ENCODE measurements around the gene RD3L.
A peak's percentile ranks its signal among the peaks of the same experiment; 100 is the strongest.

Gene RD3L

GRCh38 chr14:103910262-103910935 is 31.9 kb downstream of the RD3L start:
- no peak overlapping the region for H3K27ac Mint-ChIP-seq
- H3K4me1 Mint-ChIP-seq: peaks cover 6% of the 10 kb centered on the region
- no peaks in the 10 kb centered on the region for H3K27me3 Mint-ChIP-seq
- peaks cover 35% of the 10 kb centered on the region for H3K36me3 Mint-ChIP-seq
- H3K4me3 Mint-ChIP-seq: no peak overlapping the region
- ATAC-seq: peak; percentile 74
- H3K9me3 Mint-ChIP-seq: no peaks in the 10 kb centered on the region

DNA sequence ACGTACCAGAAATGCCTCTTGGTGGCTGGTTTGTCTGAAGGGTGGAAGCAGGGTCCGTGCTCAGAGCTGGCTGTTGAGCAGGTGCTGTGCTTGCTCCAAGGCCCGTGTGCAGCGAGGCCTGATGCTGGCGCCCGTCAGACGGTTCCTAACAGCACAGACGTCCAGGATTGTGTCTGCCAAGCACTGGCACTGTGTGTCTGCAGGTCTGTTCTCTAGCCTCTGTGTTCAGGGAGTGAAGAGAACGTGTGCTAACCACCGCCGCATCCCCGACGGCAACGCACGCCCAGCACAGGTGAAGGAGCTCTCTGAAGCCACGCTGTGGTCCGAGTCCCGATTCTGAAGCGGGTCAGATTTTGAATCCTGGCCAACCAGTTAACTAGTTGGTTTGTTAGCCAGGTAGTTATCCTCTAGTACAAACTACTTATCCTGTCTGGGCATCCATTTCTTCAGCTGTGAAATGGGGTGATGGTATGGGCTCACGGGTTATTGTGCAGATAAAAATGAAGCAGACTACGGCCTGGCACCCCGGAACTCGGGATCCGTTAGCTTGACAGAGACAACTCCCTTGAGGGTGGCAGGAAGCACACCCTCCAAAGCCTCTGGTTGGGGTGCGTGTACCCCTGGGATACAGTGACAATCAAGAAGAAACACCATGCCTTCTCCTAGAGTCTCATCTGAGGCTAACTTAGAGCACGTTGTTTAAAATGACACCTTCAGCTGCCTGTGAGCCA is 32.6 kb downstream of the RD3L start:
- H3K27me3 Mint-ChIP-seq: peaks cover under 1% of the 10 kb centered on the region
- H3K27ac Mint-ChIP-seq: no peak overlapping the region
- peaks cover 6% of the 10 kb centered on the region for H3K4me1 Mint-ChIP-seq
- peaks cover 31% of the 10 kb centered on the region for H3K36me3 Mint-ChIP-seq
- no peaks in the 10 kb centered on the region for H3K9me3 Mint-ChIP-seq
- H3K4me3 Mint-ChIP-seq: no peak overlapping the region
- no peak for ATAC-seq

- Mint-ChIP-seq H3K27ac (no peak overlapping the region), H3K9me3 (no peaks in the 10 kb centered on the region), H3K4me3 (no peak overlapping the region), H3K27me3 (peaks cover 12% of the 10 kb centered on the region), H3K4me1 (peaks cover 6% of the 10 kb centered on the region), H3K36me3 (peaks cover 20% of the 10 kb centered on the region)
- no peak for ATAC-seq
Measured at GRCh38 chr14:103908580-103908979, 33.7 kb downstream of the RD3L start.

DNA sequence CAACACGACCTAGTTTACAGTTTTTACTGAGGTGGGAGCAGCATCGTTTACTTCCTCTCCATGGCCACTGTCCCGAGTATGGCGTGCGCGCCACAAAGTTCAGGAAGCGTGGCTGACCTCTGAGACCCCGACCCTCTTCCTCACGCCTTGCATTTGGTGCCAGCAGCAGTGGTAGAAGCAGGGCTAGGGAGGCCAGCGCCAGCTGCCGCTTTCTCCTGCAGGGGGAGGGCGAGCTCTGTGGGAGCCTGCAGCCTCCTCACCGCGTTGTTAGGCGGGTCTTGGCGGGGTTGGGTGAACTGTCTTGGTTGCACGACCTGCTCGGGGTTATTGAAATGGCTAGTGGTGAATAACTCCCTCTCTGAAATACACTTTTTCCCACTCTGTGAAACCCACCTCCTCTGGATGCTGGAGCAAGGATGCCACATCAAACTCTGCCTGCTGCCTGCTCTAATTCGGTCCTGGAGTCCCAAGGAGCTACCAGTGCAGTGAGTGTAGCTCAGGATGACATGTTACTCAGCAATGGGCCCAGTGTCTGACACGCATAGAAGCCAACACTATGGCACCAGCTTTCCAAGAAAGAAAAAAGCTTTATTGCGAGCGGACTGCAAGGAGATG is 36.4 kb downstream of the RD3L start:
- H3K27ac Mint-ChIP-seq: no peak overlapping the region
- ATAC-seq: no peak
- peaks cover 12% of the 10 kb centered on the region for H3K27me3 Mint-ChIP-seq
- peaks cover 17% of the 10 kb centered on the region for H3K36me3 Mint-ChIP-seq
- no peaks in the 10 kb centered on the region for H3K9me3 Mint-ChIP-seq
- H3K4me1 Mint-ChIP-seq: peaks cover 9% of the 10 kb centered on the region
- H3K4me3 Mint-ChIP-seq: no peak overlapping the region

GRCh38 chr14:103904493-103905107 is 37.7 kb downstream of the RD3L start:
- peaks cover 12% of the 10 kb centered on the region for H3K27me3 Mint-ChIP-seq
- peaks cover 17% of the 10 kb centered on the region for H3K36me3 Mint-ChIP-seq
- H3K4me3 Mint-ChIP-seq: no peak overlapping the region
- no peak overlapping the region for H3K27ac Mint-ChIP-seq
- peaks cover 6% of the 10 kb centered on the region for H3K4me1 Mint-ChIP-seq
- no peak for ATAC-seq
- no peaks in the 10 kb centered on the region for H3K9me3 Mint-ChIP-seq

DNA sequence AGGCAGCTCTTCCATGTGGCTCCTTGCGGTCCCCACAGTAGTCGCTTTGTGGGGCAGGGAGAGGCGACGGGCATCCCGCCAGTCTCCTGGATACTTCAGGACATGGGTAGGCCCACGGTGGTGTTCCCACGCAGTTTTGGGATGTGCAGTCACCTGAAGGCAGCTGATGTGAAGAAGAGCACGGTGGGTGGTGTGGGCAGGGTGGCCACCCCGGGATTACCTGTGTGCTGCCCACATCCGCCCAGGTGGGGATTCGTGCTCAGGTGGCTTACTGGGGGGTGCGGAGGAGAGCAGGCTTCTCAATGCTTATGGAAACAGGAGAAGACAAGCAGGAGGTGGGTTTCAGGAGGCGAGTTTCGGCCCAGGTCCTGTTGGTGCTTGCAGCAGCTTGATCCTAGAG is 42.5 kb downstream of the RD3L start:
- peaks cover 6% of the 10 kb centered on the region for H3K4me1 Mint-ChIP-seq
- ATAC-seq: no peak
- no peak overlapping the region for H3K27ac Mint-ChIP-seq
- H3K9me3 Mint-ChIP-seq: peaks cover 4% of the 10 kb centered on the region
- peaks cover 29% of the 10 kb centered on the region for H3K27me3 Mint-ChIP-seq
- no peaks in the 10 kb centered on the region for H3K36me3 Mint-ChIP-seq
- H3K4me3 Mint-ChIP-seq: no peak overlapping the region

GRCh38 chr14:103899316-103899715 is 43.0 kb downstream of the RD3L start:
- Mint-ChIP-seq H3K27me3 (peaks cover 25% of the 10 kb centered on the region), H3K9me3 (peaks cover 4% of the 10 kb centered on the region), H3K4me3 (no peak overlapping the region), H3K27ac (no peak overlapping the region), H3K36me3 (no peaks in the 10 kb centered on the region), H3K4me1 (peaks cover 6% of the 10 kb centered on the region)
- ATAC-seq: no peak

- Mint-ChIP-seq H3K9me3 (peaks cover 4% of the 10 kb centered on the region), H3K4me3 (no peak overlapping the region), H3K27me3 (peaks cover 19% of the 10 kb centered on the region), H3K36me3 (no peaks in the 10 kb centered on the region), H3K4me1 (peaks cover 6% of the 10 kb centered on the region), H3K27ac (no peak overlapping the region)
- ATAC-seq: no peak
Measured at GRCh38 chr14:103898711-103899110, 43.6 kb downstream of the RD3L start.

- Mint-ChIP-seq H3K36me3 (no peaks in the 10 kb centered on the region), H3K27me3 (peaks cover 17% of the 10 kb centered on the region), H3K27ac (no peak overlapping the region), H3K4me3 (no peak overlapping the region), H3K4me1 (peaks cover 6% of the 10 kb centered on the region), H3K9me3 (peaks cover 4% of the 10 kb centered on the region)
- ATAC-seq: no peak
Measured at GRCh38 chr14:103898204-103898603, 44.1 kb downstream of the RD3L start.

DNA sequence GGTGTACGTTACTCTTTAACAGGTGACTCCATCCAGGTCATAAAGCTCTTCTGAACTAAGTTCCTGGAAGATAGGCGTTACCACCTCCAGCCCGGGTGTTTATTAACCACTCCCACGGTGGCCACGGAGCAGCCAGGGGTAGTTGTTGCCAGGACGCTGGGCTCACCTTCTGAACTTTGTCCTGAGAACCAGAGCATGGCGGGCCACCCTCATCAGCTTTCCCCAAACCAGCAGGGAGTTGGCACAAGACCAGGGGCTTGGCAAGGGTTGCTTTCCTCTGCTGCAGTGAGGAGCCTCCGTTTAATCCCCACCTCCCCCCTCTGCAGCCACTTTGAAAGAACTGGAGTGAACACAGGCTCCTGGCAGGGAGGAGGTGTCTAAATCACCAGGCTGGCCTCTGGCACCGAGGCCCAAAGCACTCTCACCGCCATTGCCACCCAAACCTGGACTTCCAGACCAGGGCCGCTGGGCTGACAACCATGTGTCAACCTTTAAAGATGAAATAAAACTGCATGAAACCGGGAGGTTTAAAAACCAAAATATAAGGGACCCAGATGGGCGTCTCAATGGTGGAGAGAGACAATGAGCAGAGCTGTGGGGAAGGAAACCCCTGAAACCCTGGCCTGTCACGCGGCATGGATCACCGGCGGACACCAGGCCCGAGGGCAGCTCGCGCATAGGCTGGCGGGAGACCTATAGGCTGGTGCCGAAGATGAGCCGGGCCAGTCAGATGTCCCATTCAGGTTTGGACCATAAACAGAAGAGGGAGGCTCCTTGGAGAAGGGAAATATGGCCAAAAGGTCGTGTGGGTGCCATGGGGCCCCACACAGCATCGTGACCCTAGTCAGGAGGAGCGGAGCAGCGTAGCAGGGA is 45.0 kb downstream of the RD3L start:
- Mint-ChIP-seq H3K27me3 (peaks cover 17% of the 10 kb centered on the region), H3K4me1 (peaks cover 6% of the 10 kb centered on the region), H3K36me3 (no peaks in the 10 kb centered on the region), H3K4me3 (no peak overlapping the region), H3K27ac (no peak overlapping the region), H3K9me3 (peaks cover 4% of the 10 kb centered on the region)
- ATAC-seq: no peak

GRCh38 chr14:103896578-103896977 is 45.8 kb downstream of the RD3L start:
- no peak overlapping the region for H3K27ac Mint-ChIP-seq
- peaks cover 17% of the 10 kb centered on the region for H3K27me3 Mint-ChIP-seq
- ATAC-seq: no peak
- H3K9me3 Mint-ChIP-seq: peaks cover 4% of the 10 kb centered on the region
- H3K4me3 Mint-ChIP-seq: no peak overlapping the region
- no peaks in the 10 kb centered on the region for H3K36me3 Mint-ChIP-seq
- H3K4me1 Mint-ChIP-seq: peaks cover 6% of the 10 kb centered on the region

DNA sequence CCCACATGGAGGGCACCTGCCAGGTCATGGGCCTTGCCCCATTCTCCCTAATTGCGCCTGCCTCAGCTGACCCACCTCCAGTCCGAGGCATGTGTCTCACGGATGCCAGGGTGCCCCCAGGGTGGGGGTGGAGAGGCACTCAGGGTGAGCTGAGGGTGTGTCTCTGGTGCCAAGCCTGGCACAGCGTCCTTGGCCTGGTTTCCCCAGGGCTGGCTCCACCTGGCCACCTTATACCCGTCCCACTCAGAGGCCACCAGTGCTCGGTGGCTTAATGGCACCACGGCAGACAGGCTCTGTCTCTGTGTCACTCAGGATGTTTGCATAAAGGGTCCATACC is 47.6 kb downstream of the RD3L start:
- H3K9me3 Mint-ChIP-seq: peaks cover 4% of the 10 kb centered on the region

DNA sequence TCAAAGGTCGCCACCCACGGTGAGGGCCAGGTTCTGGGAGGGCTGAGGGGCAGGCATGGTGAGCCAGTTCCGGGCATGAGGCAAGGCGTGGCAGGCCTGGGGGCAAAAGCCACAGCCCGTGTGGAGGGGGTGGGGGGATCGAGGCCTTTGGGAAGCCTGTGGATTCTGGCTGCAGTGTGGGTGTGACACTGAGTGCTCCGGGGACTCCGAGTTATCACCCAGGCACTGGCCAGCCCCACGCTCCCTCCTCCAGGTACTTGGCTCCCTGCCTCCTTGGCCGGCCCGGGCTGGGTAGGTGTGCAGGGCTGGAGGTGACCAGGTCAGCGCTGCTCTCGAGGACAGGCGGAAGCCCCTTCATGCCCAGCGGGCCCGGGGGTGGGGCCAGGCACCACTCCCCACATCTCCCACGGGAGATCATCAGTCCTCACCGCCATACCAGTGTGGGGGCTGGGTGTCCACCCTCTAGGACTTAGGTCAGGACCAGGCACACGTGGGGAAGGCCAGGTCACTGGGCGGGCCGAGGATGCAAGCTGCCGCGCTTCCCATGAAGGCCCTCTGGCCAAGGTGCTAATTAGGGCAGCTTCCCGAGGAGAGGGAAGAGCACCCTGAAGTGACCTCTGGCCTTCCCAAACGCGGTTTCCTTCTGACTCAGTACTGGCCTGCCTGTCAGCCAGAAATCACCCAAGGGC is 48.2 kb downstream of the RD3L start:
- ATAC-seq: no peak
- H3K27ac Mint-ChIP-seq: no peak overlapping the region
- H3K9me3 Mint-ChIP-seq: peaks cover 4% of the 10 kb centered on the region
- no peak overlapping the region for H3K4me3 Mint-ChIP-seq
- H3K27me3 Mint-ChIP-seq: peaks cover 17% of the 10 kb centered on the region
- H3K4me1 Mint-ChIP-seq: no peaks in the 10 kb centered on the region
- no peaks in the 10 kb centered on the region for H3K36me3 Mint-ChIP-seq

More for the DNA sequence above, 47.6 kb downstream of the RD3L start:
- Mint-ChIP-seq H3K36me3 (no peaks in the 10 kb centered on the region), H3K4me1 (no peaks in the 10 kb centered on the region), H3K27ac (no peak overlapping the region), H3K4me3 (no peak overlapping the region), H3K27me3 (peaks cover 17% of the 10 kb centered on the region)
- no peak for ATAC-seq

DNA sequence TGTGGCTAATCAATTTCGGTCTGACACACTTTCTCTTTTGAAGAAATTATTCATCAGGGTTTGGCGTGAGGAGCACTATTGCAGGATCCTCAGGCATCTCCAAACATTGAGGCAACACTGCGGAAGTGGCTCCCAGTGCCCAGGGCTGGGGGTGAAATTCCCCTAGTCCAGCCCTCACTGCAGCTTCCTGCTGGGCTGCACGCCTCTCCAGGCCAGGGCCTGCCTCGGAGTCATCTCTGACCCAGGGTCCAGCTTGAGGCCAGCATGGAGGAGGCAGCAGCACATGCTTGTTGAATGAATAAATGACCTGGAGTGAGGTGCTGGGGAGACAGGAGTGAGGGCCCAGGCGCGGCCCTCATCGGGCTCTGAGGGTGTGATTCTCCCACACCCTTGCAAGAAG is 50.1 kb downstream of the RD3L start:
- peaks cover 4% of the 10 kb centered on the region for H3K9me3 Mint-ChIP-seq
- H3K4me3 Mint-ChIP-seq: no peak overlapping the region
- peaks cover 14% of the 10 kb centered on the region for H3K27me3 Mint-ChIP-seq
- H3K4me1 Mint-ChIP-seq: no peaks in the 10 kb centered on the region
- no peaks in the 10 kb centered on the region for H3K36me3 Mint-ChIP-seq
- ATAC-seq: no peak
- H3K27ac Mint-ChIP-seq: no peak overlapping the region

All from stimulated activated memory B cell treated with anti-CD40 and anti-IgM and Interleukin-4, amounts not matched to agents 10 μg/mL and 1 μg/mL and 100 μg/mL, for 72 hours (primary cell).